HS-5 (cell line): ENCODE results near the gene UROC1.

ENCODE experiments used
- DNase-seq: peaks from one replicate; pipeline ENCODE4 v3.0.0-alpha.2; 2012; ENCODE audit warnings: low read depth

Gene UROC1

DNA sequence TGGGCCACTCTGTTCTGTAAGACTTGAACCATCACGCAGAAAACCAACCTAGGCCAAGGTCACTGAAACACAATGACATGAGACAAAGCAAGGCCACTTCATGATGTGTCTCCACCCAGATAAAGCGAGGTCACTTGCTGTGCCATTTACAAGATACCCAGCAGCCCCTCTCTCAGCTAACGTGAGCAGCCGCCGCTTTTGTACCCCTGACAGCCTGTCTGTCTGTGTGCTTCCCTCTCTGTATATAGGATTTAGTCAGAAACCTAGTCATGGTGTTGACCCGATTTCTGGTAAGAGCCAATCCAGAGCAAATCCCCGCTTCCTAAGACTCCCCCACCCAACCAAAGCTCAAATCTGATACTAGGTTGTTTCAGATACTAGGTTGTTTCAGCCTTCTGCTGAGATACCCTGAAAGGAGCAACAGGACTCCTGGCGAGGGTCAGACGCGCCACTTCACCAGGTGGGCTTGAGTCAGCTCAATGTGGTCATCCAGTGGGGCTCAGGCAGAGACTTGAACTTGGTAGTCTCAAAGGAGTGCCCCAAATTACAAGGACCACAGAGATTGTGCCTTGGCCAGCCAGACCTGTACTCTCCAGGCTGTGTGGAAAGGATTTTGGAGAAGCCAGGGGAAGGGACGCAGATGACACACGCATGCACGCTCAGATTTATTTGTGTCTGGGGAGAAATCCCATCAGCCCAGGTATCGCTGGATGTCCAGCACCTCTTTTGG is 38.8 kb downstream of the UROC1 start:
- no peak for DNase-seq

DNA sequence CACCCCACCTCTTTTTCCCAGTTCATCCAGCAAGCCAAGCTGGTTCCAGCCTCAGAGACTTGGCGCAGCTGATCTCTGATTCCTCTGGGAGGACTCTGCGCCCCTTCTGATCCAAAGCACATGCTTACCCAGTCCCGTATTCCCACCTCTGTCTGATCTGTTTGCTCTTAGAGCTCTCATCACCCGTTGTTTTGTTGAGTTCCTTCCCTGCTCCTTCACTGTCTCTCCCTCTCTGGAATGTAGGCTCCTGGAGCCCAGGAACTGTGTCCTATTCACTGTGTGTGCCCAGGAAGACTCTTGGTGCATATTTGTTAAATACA is 40.6 kb downstream of the UROC1 start:
- no peak for DNase-seq

DNA sequence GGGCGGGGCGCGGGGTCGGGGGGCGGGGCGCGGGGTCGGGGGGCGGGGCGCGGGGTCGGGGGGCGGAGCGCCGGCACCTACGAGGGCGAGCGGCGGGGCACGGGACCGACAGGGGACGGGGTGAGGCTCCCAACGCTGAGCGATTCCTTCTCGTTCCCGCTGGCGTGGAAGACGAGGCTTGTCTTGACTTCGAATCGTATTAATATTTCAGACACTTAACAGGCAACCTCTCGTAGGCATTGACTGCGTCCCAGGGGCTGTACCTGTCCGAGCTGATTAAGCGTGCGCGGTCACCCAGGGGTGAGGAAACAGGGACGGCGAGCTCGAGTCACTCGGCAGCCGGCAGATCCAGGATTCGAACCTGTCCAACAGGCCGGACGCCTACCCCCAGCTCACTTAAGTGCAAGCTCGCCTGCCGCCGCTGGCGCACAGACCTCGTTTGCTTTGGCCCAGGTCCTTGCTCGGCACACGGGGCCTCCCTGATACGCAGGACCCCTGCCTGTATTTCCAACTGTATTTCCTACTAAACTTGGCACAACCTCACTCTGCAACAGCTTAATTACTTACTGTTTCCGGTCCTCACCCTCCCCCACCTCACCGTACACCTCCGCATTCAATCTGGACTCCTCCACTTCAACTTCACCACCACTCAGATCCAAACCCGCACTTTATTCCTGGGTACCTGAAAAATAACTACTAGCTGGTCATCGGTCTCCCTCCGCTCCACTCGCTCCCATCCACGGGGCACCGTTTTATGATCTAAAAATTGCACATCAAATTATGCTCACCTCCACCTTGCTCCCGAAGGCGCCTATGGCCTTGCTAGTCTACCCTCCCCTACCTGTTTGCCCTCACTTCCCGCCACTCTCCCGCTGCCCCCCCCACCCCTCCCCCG is 41.2 kb downstream of the UROC1 start:
- DNase-seq, result peak; percentile 14

DNA sequence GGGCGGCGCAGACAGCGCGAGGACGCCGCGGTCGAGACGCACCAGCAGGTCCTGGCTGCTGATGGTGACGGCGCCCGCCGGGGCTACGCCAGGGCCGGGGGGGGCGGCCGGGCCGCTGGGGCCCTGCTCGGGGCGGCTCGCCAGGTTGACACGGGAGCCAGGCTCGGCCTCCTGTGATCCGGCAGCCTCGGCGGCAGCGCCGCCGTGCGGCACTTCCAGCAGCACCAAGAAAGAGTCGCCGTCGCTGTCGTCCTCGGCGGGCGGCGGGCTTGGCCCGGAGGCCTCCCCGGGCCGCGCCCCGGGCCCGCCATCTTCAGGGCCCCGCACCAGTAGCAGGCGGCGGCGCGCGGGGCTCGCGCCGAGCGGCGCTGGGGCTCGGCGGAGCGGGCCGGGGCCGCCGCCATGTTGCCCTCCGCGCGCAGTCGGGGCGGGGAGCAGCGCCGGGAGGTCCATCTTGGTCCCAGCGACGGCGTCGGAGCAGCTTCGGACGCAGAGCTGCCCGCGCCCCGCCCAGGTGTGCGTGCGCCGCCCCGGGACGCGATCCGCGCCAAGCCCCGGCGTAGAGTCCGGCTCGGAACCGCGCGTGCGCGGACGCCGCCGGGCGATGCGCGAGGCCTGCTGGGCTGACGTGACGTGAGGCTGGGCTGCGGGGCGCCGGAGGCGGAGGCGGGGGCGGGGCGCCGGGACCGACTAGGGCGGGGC is 42.0 kb downstream of the UROC1 start, which contains the start of gene ZXDC:
Gene ZXDC (minus strand): TSS at position 479 of the 702 bp plus-strand sequence. CDS start 26 bp downstream, at position 453.
- peak; percentile 60 for DNase-seq

DNA sequence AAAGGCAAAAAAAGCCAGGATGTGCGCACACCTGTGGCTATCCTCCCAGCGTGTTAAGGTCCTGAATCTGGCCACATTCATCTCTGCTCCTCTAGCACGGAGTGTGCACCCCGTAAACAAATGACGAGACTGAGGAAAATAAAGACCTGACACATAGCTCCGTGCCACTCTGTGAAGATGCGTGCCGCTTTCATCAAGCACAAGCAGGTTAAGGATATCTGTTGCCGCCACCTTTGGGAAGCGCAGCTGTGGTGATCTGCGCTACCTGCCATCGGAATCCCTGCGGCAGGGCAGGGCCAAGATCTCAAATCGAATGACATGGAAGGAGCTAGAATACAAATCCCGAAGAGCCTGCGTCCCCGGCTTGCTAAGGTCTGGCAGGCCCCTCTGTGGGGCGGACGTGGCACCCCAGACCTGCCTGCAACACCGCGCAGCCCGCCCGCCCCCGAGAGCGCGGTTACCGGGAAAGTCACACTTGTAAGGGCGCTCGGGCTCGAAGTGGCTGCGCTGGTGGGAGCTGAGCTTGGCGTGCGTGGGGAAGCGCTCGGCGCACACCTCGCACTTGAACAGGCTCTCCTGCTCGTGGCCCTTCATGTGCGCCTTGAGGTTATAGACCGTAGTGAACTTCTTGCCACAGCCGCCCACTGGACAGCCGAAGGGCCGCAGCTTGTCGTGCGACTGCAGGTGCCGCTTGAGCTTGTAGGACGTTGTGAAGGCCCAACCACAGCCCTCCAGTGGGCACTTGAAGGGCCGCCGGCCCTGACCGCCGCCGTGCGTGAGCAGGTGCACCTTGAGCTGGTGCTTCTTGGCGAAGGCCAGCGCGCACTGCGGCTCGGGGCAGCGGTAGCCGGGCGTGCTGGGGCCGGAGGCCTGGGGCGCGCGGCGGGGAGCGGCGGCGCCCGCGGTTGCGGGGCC is 42.8 kb downstream of the UROC1 start:
- DNase-seq, result no peak

DNA sequence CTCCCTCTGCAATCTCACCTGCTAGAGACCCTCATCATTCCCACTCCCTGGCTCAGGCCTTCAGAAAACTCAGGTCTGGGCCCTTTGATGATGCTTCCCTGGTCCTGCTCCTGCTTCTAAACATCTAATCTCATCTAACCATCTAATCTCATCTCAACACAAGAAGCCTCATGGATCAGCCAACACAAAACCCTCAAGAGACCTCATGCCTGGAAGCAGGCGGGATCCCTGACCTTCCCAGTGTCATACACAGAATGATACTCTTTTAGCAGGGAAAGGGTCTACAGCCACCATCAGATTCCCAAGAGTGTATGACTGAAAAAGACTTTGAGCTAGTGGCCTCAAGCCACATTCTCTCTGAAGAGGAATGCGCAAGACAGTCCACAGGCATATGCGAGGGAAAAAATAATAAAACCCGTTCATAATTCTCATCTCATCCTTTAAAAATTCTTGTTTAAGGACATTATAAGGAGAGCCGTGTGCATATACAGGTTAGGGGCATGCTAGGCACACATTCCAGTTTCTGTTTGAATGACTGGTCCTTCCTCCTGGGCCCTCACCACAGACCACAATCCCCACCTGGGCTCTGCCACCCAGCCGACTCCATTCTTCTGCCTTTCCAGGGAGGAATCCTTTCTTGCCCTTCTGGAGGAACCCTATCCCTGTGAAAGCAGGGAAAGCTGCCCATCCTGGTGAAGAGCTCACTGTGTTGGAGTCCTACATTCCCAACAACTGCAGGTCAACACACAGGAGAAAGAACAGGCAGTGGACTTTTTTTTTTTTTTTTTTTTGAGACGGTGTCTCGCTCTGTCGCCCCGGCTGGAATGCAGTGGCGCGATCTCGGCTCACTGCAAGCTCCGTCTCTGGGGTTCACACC is 44.0 kb downstream of the UROC1 start:
- DNase-seq, result no peak

DNA sequence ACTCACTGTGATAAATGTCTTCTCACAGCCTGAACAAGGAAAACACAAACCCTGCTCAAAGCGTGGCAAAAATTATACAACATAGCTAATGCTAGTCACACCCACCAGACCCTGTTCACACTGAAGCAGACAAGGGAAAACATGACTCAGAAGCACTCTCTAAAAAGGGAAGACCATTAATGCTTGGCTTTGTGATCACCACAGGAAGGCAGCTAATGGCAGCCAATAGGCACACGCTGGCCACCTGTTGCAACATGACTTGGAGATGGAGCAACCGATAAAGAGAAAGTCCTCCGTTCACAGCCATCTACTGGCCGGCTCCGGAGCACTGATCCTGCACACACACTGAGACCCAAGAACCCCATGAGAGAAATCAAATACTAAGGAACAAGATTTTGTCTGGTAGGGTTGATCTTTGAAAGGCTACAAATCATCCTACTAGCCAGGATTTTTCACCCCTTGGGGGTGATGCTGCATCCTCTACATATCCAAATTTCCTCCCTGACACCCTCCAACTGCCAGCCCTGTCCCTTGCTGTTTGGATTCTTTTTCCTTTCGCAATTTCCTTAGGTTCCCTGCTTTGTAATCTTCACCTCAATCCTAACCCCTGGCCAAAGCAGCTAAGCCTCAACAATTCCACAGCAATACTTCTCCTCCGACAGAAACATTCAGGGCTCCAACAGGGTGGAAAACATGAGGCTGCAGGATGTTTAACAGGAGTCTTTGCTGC is 45.1 kb downstream of the UROC1 start:
- DNase-seq, result peak; percentile 82

DNA sequence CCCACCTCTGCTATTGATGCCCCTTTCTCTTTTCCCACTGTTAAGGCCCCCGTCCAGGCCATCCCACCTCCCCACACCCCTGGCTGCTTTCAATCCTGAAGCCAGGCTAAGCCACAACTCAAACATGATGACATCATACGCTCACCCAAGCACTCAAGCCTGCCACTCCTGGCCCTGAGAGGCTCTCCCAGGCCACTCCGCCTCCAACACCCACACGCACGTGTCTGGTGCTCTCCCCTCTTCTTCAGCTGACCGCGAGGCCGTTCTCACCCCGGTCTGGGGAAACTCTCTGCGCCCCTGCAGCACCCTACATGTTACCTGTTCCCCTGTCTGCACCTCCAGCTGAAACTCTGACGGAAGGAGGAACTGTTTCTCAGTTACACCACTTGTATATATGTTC is 48.1 kb downstream of the UROC1 start:
- no peak for DNase-seq

DNA sequence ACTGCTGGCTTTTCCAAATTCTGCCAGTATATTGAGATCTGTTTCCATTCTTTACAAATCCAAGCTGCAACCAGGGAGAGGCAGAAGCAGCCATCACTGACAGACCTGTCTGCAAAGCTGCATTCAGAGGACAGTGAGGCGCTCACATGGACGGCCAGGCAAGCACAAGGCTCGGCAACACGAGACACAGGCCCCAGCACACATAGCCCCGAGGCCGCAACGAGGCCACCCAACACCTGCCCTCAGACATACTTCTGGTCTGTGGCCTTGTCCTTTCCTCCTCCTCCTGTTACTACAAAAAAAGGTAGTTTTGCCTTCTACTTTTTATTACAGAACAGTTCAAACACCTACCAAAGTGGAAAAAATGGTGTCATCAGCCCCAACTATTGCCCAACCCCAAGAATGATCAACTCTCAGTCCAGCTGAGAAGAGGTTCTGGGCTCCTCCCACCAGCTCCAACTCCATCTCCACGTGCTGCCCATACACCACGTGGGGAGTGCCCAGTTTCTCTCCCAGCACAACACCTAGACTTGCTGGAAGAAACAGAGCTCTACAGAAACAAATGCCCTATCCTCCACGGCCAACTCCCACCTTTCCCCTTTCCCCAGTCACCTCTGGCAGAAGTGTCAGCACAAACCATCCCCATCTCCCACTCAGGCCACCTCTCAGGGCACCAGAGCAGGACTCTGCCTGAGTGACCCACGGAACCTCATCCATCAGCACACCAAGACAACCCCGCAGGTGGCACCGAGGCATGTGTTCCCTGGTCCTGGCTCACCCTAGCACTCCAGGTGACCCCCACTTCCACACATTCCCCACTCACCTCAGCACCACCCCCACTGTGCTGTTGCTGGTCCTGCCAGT is 49.3 kb downstream of the UROC1 start:
- no peak for DNase-seq

DNA sequence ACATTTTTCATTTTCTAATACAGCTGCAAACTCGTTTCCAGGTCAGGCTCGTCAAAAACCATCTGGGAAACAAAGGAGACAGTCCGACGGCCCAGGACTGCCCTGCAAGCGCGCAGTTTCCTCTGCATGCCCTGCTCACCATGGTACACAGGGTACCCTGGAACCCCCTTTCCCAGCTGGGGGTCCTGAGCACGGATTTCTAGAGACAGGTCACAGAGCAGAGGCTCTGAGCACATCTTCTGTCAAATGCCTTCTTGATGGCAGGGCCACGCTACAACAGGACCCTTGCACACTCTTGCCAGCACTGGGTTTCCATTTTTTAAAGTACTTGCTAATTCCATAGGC is 50.0 kb downstream of the UROC1 start:
- no peak for DNase-seq

DNA sequence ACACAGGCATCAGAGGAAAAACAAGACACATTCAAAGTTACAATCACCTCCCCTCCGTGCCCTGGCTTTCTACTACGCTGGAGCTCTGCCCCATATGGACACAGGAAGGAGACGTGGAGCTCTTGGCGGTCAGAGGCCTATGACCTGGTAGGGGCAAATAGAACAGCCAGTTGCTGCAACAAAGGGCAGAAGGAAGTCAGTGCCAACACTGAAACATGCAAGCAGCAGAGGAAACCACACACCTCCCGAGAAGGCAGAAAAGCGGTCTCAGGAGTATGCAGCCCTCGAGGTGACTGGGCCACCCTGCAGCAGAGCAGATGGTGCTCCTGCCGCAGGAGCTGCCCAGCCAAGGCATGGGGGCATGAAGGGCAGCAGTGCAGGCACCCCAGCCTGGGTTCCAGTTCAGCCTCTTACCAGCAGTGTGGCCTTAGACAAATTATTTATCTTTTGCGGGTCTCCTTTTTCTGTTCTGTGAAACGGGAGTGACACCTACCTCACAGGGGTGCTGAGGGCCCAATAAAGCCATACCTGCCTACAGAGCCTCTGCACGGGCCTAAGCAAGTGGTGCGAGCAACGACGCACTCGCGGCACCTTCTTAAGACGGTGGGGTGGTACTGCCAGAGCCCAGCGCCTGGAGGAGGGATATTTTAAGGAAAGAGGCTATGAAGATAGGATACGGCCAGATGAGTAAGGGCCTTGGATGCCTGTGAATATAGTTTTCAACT is 50.5 kb downstream of the UROC1 start:
- no peak for DNase-seq

DNA sequence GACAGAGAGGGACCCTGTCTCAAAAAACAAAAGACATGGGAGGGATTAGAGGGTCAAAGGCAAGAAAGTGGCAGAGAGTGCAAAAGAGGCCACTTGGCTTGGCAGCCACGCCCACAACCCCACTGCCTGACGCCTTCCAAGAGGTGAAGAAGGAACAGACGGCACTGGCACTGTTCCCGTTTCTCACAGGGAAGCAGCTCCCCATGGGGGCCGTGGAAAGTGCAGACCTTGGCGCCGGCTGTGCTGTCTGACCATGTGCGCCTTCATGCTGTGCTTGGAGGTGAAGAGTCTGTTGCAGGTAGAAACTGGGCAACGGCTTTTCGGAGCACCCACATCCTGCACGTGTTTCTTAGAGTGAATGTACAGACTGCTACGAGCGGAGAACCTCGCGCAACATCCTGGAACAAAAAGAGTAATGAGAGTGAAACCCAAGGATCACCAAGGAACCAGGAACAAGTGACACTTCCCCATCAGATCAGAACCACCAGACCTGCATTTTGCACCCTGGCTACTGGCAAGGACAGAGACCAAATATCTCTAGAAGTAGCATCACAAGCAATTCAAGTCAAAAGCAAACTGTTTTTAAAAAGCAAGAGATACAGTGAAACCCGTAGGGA is 51.5 kb downstream of the UROC1 start:
- DNase-seq, result no peak

DNA sequence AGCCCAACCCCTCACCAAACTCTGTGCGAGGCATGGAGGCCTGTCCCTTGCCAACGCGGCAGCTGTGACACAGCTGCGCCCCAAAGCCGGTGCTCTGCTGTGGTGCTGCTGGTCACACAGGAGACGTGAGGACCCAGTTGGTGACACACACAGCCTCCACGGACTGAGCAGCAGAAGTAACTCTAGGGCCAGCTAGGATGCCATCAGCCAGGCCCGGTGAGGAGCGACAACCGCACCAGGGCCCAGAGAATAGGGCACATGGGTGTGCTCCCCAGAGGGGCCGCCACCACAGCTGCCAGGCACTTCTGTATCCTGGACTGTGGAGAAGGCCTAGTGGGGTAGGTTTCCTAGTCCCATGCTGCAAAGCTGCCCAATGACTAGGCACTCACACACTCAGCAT is 52.6 kb downstream of the UROC1 start:
- no peak for DNase-seq

DNA sequence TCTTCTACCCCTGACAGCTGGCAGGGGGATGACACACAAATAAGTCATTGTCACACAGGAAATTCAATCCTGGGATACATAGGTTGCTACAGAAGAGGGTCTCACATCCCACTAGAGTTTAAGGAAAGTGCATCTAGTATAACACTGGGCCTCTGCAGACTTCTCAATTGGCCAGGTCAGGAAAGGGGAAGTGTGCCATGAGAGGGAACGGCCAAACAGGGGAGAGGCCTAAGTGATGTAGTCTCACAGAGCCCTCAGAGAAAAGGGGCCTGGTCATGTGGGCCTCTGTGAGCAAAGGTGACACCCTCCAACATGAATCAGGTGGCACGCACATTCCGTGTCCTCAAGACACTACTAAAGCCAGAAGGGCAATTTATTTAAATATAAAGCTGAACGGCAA is 53.1 kb downstream of the UROC1 start:
- no peak for DNase-seq

DNA sequence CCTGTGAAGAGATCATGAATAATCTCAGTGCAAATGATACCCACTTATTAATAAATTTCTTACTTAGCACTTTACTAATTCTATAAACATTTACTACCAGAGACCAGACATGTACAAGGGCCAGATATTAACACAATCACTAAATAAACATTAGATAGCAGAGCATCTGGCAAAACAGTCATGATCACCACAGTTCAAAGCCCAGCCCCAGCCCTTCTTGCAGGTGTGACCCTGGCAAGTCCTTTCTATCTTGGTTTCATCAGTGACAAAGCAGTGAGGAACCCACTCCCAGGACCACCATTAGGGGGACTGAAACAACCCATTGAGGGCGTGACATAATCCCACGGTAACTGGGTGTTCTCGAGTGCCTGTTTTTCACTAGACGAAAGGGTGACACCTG is 53.5 kb downstream of the UROC1 start:
- DNase-seq, result no peak

DNA sequence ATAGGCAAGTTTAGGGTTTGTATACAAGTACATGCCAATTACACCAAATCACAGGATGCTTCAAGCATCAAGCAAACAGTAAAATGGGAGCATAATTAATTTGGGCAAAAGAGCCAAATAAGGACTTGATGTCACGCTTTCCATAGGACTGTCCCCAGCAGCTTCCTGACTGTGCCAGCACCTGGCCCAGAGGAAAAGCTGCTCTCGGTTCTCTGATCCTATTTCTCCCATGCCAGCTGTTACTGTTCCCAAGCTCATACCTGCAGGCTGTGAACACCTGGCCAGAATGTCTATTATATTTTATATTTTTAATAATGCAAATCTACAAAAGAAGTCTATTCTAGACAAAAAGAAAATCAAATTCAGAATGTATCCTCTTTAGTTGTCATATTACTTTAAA is 54.1 kb downstream of the UROC1 start:
- DNase-seq, result no peak

DNA sequence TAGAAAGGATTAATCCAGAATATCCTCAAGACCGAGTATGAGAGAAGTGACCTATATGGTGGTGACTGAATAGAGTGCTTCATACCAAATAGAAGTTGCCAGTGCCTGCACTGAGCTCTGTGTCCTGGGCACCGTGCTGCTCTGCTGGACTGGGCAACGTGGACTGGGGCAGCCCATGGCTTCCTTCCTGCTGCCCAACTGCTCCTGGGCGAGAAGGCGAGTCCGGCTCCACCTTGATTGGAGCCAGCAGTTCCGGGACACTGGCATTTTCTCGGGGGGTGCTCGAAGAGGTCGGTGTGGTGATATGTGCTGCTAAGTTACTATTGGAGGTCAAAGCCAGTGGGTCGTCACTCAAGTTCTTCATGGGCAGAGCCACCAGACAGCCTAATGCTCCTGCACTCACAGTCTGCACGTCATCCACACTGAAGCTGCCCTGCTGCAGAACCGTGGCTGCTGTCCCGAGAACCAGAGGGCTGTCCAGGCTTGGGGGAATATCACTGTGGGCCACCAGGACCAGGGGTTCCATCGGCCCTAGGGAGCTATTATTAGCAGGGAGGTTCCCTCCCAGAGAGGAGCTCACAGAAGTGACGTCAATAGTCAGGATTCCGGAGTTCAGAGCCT is 56.0 kb downstream of the UROC1 start:
- no peak for DNase-seq

DNA sequence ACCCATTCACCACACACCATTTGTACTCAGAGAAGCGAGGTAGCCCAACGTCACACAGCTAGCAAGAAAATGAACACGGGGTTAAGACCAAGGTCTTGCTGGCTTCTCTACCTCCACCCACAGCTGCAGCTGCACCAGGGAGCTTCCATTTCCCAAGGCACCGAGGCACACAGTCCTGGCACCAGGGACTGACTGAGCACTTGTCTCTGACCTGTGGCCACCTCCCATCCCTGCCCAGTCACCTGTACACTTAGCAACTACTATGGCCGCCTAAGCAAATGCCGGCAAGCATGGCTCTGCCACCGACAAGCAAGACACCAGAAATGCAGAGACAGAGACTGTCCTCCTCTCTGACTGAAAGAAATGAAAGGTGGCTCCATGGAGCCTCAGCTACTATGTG is 57.2 kb downstream of the UROC1 start:
- DNase-seq, result no peak
